ENCODE measurements around the gene INSM1. TPM values are rescaled to one million over a fixed set of nuclear protein-coding genes. Genes with fewer than 3 reads are reported as not detected.

INSM1 gene
- total RNA-seq, 2 experiments from 2014 or later = not detected

DNA sequence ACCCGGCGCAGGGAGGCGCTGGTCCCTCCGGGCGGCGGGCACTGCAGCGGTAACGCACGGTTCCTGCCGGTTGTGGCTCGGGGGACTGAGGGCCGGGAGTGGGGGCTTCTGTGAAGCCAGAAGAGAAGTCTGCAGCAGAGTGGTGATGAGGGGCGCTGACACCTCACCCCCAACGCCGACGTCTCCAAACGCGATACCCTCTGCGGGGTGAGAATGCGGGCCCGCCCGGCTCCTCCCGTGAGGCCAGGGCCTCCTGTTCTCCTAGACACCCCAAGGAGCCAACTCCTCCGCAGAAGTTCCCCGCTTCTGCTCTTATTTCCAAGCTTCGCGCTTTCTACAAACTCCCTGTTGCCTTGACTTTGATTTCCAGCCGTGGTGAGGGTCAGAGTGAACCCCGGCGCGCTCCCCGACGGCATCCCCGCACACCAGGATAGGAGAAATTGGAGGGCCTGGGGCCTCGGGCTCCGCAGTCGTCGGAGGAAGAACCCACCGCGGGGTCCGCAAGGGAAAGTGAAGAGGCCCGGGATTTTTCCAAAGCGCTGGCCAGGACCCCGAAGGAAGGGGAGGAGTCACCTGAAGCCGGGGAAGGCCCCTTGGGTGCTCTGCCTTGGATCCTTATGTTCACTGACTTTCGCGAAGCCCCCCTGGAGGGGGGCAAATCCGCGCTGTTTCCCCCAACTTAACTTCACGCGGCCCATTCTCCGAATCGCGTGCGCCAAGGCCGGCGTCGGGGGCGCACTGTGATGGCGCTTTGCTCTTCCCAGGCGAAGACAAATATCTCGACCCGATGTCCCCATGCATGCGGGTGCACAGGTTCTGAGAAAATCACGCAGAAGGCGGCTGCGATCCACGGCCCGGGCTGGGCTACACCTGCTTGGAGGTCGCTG is 3.1 kb upstream of the INSM1 start:
- H3K4me3 Mint-ChIP-seq = no peak overlapping the region
- H3K4me1 Mint-ChIP-seq (ENCODE audit: low read depth) = peaks cover 18% of the 10 kb centered on the region

DNA sequence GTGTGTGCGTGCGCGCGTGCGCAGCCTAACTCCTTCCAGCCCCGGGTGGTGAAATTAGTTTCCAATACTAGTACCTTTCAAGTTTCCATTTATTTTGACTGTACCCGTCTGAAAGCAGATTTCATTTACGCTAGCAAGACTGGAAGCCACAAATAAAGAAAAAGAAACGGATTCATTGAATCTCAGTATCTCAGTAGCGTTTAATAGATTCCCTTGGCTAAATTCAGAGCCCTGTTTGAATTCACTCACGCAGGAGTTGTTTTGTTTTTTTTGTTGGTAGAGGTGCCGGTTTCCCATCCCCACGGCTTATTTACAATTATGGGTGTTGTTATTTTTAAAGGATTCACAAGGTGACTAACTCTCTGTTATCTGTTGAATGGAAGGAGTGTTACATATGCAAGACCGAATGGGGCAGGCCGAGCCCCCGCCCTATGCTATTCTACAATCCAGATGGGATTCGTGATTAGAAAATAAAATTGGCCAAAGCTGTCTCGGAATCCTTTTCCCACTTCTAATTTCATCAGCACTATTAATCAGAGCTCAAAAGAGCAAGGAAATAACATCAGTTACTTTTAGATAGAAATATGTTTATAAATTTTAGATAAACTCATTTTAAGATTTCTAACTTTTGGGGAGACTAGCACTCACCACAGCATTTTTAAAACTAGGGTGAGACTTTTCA is 2.3 kb upstream of the INSM1 start:
- Histone ChIP-seq H3K27me3 (ENCODE audit: control insufficient read depth in 1 of 2, insufficient read depth in 2 of 2, low read length in 2 of 2) (peaks cover 36 to 66% of the 10 kb centered on the region in 2 experiments), H3K4me1 (ENCODE audit: insufficient read depth, low read length) (peaks cover 3% of the 10 kb centered on the region), H3K27ac (ENCODE audit: low read depth in 1 of 2, low read length in 2 of 2) (no peak overlapping the region), H3K4me3 (ENCODE audit: low read length) (no peak overlapping the region), H3K36me3 (ENCODE audit: insufficient read depth, low read length) (no peaks in the 10 kb centered on the region), H3K9me3 (ENCODE audit: control insufficient read depth in 1 of 2, insufficient read depth in 1 of 2, low read length in 2 of 2) (peaks cover 0 to 9% of the 10 kb centered on the region in 2 experiments)
- Mint-ChIP-seq H3K4me3 (no peak overlapping the region), H3K9me3 (no peaks in the 10 kb centered on the region), H3K4me1 (ENCODE audit: low read depth) (peaks cover 16% of the 10 kb centered on the region), H3K27me3 (peaks cover 64% of the 10 kb centered on the region), H3K36me3 (ENCODE audit: low read depth) (no peaks in the 10 kb centered on the region), H3K27ac (no peak overlapping the region)
- POLR2A ChIA-PET = no interaction called here
- no peak for DNase-seq
- intact Hi-C loops (cut with DNase I, micrococcal nuclease) = no loop called here
- CTCF ChIA-PET = no interaction called here
- ATAC-seq (ENCODE audit: poor library complexity) = no peak
- TF ChIP-seq, protein P1, sequence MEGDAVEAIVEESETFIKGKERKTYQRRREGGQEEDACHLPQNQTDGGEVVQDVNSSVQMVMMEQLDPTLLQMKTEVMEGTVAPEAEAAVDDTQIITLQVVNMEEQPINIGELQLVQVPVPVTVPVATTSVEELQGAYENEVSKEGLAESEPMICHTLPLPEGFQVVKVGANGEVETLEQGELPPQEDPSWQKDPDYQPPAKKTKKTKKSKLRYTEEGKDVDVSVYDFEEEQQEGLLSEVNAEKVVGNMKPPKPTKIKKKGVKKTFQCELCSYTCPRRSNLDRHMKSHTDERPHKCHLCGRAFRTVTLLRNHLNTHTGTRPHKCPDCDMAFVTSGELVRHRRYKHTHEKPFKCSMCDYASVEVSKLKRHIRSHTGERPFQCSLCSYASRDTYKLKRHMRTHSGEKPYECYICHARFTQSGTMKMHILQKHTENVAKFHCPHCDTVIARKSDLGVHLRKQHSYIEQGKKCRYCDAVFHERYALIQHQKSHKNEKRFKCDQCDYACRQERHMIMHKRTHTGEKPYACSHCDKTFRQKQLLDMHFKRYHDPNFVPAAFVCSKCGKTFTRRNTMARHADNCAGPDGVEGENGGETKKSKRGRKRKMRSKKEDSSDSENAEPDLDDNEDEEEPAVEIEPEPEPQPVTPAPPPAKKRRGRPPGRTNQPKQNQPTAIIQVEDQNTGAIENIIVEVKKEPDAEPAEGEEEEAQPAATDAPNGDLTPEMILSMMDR (IDR thresholded peaks at IDR 0.05) = no peak

More for the DNA sequence above, 3.1 kb upstream of the INSM1 start:
- peaks cover 0 to 9% of the 10 kb centered on the region in 2 experiments for H3K9me3 ChIP-seq (ENCODE audit: control insufficient read depth in 1 of 2, insufficient read depth in 1 of 2, low read length in 2 of 2)
- Mint-ChIP-seq H3K27ac (no peak overlapping the region), H3K27me3 (peaks cover 64% of the 10 kb centered on the region), H3K36me3 (ENCODE audit: low read depth) (no peaks in the 10 kb centered on the region), H3K9me3 (no peaks in the 10 kb centered on the region)
- ChIA-PET POLR2A (no interaction called here), CTCF (no interaction called here)
- peaks cover 9% of the 10 kb centered on the region for H3K4me1 ChIP-seq (ENCODE audit: insufficient read depth, low read length)
- TF ChIP-seq, protein P1 (IDR thresholded peaks at IDR 0.05) = no peak
- peaks cover 34 to 62% of the 10 kb centered on the region in 2 experiments for H3K27me3 ChIP-seq (ENCODE audit: control insufficient read depth in 1 of 2, insufficient read depth in 2 of 2, low read length in 2 of 2)
- intact Hi-C loops (cut with DNase I, micrococcal nuclease) = loop anchor here in 1 of 2 experiments (5.0 kb wide), 1 partner anchor 202 kb away; no protein-coding TSS in a partner anchor
- ATAC-seq (ENCODE audit: poor library complexity) (no peak), DNase-seq (no peak)
- no peak overlapping the region for H3K27ac ChIP-seq (ENCODE audit: low read depth in 1 of 2, low read length in 2 of 2)
- no peaks in the 10 kb centered on the region for H3K36me3 ChIP-seq (ENCODE audit: insufficient read depth, low read length)
- H3K4me3 ChIP-seq (ENCODE audit: low read length) = no peak overlapping the region

DNA sequence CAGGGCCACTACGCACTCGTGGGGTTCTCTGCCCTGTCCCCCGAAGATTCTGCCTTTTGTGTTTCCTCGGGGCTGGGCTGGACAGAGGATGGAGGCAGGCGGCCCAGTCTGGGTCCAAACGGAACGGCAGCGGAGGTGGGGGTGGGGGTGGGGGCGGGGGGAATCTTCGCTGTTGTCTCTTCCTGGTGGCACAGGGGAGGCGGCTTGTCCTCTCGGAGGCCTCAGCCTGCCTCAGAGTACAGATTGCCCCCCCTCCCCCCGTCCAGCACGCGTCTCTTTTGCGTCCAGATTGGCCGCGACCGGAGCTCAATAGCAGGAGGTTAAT is 1.4 kb upstream of the INSM1 start:
- H3K4me3 Mint-ChIP-seq = no peak overlapping the region
- no peak for ATAC-seq (ENCODE audit: poor library complexity)
- Histone ChIP-seq H3K4me3 (ENCODE audit: low read length) (no peak overlapping the region), H3K27ac (ENCODE audit: low read depth in 1 of 2, low read length in 2 of 2) (no peak overlapping the region), H3K27me3 (ENCODE audit: control insufficient read depth in 1 of 2, insufficient read depth in 2 of 2, low read length in 2 of 2) (peaks cover 34 to 66% of the 10 kb centered on the region in 2 experiments), H3K4me1 (ENCODE audit: insufficient read depth, low read length) (peaks cover 3% of the 10 kb centered on the region), H3K9me3 (ENCODE audit: control insufficient read depth in 1 of 2, insufficient read depth in 1 of 2, low read length in 2 of 2) (peaks cover 0 to 9% of the 10 kb centered on the region in 2 experiments), H3K36me3 (ENCODE audit: insufficient read depth, low read length) (no peaks in the 10 kb centered on the region)
- H3K27me3 Mint-ChIP-seq = peaks cover 64% of the 10 kb centered on the region
- TF ChIP-seq, protein P1 (IDR thresholded peaks at IDR 0.05) = no peak
- CTCF ChIA-PET = no interaction called here
- intact Hi-C loops (cut with DNase I, micrococcal nuclease) = no loop called here
- no peak overlapping the region for H3K27ac Mint-ChIP-seq
- POLR2A ChIA-PET = no interaction called here
- no peak for DNase-seq
- H3K9me3 Mint-ChIP-seq = no peaks in the 10 kb centered on the region
- no peaks in the 10 kb centered on the region for H3K36me3 Mint-ChIP-seq (ENCODE audit: low read depth)
- peaks cover 12% of the 10 kb centered on the region for H3K4me1 Mint-ChIP-seq (ENCODE audit: low read depth)
